ENCODE measurements around the gene SARDH. TPM values are rescaled to one million over a fixed set of nuclear protein-coding genes. Genes with fewer than 3 reads are reported as not detected.

Gene SARDH
- polyA plus RNA-seq, 1 donor from 2014 or later, result not detected

GRCh38 chr9:133728856-133729616 lies 9.1 kb downstream of the SARDH start:
- Histone ChIP-seq H3F3A (ENCODE audit: insufficient read depth, low read length, poor library complexity, severe bottlenecking) (no peaks in the 10 kb centered on the region), H3K9me2 (ENCODE audit: insufficient read depth, low read length) (no peaks in the 10 kb centered on the region), H3K27me3 (ENCODE audit: insufficient read depth, low read depth, low read length) (no peaks in the 10 kb centered on the region), H2AFZ (ENCODE audit: low read depth, low read length) (no peak overlapping the region), H3K4me2 (ENCODE audit: low read length) (no peak overlapping the region), H3K9ac (ENCODE audit: low read length) (no peak overlapping the region), H4K20me1 (ENCODE audit: insufficient read depth) (no peaks in the 10 kb centered on the region), H3K9me3 (ENCODE audit: low read length) (no peaks in the 10 kb centered on the region), H3K4me3 (ENCODE audit: low read length) (no peak overlapping the region), H3K36me3 (ENCODE audit: insufficient read depth, low read length) (no peaks in the 10 kb centered on the region), H3K79me2 (replicated peaks; ENCODE audit: insufficient read depth, low read length) (no peaks in the 10 kb centered on the region), H3K27ac (ENCODE audit: low read length) (no peak overlapping the region)
- TF ChIP-seq POLR2AphosphoS5 (IDR thresholded peaks at IDR 0.05) (no peak), MXI1 (conservative IDR thresholded peaks at IDR 0.05; ENCODE audit: poor library complexity, severe bottlenecking) (no peak), EZH2 (IDR thresholded peaks at IDR 0.05; ENCODE audit: borderline replicate concordance, insufficient read depth, low read length, poor library complexity, severe bottlenecking) (no peak), RAD21 (conservative IDR thresholded peaks at IDR 0.05) (no peak), EP300 (conservative IDR thresholded peaks at IDR 0.05; ENCODE audit: poor library complexity, severe bottlenecking) (no peak), REST (IDR thresholded peaks at IDR 0.05; ENCODE audit: borderline replicate concordance) (no peak), CTCF (IDR thresholded peaks at IDR 0.05; ENCODE audit: poor library complexity, severe bottlenecking) (no peak)

DNA sequence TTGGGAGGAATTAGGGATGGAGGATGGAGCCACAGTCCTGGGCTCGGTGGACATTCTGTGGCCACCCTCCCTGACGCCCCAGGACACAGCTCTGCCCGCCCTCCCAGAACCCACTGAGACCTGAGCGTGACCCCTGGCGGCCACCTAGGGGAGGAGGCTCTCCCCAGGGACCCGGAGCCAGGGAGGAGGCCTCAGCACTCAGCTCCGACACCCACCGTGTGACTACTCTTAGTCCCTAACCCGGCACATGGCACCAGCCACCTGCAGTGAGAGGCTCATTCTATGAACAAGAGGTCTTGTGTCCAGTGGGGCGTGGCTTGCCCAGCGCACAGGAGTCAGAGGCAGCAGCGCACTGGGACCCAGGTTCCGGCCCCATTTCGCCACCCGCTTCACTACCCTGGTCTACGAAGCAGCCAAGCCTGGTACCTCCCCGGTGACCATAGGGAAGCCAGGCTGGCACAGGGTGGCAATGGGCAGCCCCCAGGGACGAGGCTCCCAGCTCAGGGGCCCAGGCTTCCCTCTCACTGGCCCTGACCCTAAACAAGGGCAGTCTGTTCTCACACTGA lies 10.2 kb downstream of the SARDH start:
- Histone ChIP-seq H3K79me2 (replicated peaks; ENCODE audit: insufficient read depth, low read length) (no peaks in the 10 kb centered on the region), H3K27me3 (ENCODE audit: insufficient read depth, low read depth, low read length) (no peaks in the 10 kb centered on the region), H3K9me2 (ENCODE audit: insufficient read depth, low read length) (no peaks in the 10 kb centered on the region), H3K36me3 (ENCODE audit: insufficient read depth, low read length) (no peaks in the 10 kb centered on the region), H3F3A (ENCODE audit: insufficient read depth, low read length, poor library complexity, severe bottlenecking) (no peaks in the 10 kb centered on the region), H3K4me2 (ENCODE audit: low read length) (no peak overlapping the region), H3K4me3 (ENCODE audit: low read length) (no peak overlapping the region), H3K27ac (ENCODE audit: low read length) (no peak overlapping the region), H4K20me1 (ENCODE audit: insufficient read depth) (no peaks in the 10 kb centered on the region), H3K9ac (ENCODE audit: low read length) (no peak overlapping the region), H2AFZ (ENCODE audit: low read depth, low read length) (no peak overlapping the region), H3K9me3 (ENCODE audit: low read length) (no peaks in the 10 kb centered on the region)
- no peak for TF ChIP-seq SMC3 (conservative IDR thresholded peaks at IDR 0.05; ENCODE audit: poor library complexity)
- no peak for TF ChIP-seq TAF1 (IDR thresholded peaks at IDR 0.05; ENCODE audit: low read depth)
- TF ChIP-seq MXI1 (conservative IDR thresholded peaks at IDR 0.05; ENCODE audit: poor library complexity, severe bottlenecking), result no peak
- no peak for TF ChIP-seq POLR2AphosphoS5 (IDR thresholded peaks at IDR 0.05)
- TF ChIP-seq CTCF (IDR thresholded peaks at IDR 0.05; ENCODE audit: poor library complexity, severe bottlenecking), result no peak
- TF ChIP-seq RAD21 (conservative IDR thresholded peaks at IDR 0.05), result no peak
- no peak for TF ChIP-seq EP300 (conservative IDR thresholded peaks at IDR 0.05; ENCODE audit: poor library complexity, severe bottlenecking)
- no peak for TF ChIP-seq EZH2 (IDR thresholded peaks at IDR 0.05; ENCODE audit: borderline replicate concordance, insufficient read depth, low read length, poor library complexity, severe bottlenecking)
- no peak for TF ChIP-seq REST (IDR thresholded peaks at IDR 0.05; ENCODE audit: borderline replicate concordance)

Data from neural cell (in vitro differentiated cells).